Measurements from ENCODE around the gene PPP2R5E. TPM values are rescaled to one million over a fixed set of nuclear protein-coding genes. Genes with fewer than 3 reads are reported as not detected.
A peak's percentile ranks its signal among the peaks of the same experiment; 100 is the strongest.
"Not testable (repeated sequence)": the region's sequence is repeated elsewhere in the genome, so short reads cannot be mapped to it uniquely, and the experiment has no call there.

The PPP2R5E gene
- total RNA-seq = 10 to 100 TPM; 13.9 to 25.5 TPM

DNA sequence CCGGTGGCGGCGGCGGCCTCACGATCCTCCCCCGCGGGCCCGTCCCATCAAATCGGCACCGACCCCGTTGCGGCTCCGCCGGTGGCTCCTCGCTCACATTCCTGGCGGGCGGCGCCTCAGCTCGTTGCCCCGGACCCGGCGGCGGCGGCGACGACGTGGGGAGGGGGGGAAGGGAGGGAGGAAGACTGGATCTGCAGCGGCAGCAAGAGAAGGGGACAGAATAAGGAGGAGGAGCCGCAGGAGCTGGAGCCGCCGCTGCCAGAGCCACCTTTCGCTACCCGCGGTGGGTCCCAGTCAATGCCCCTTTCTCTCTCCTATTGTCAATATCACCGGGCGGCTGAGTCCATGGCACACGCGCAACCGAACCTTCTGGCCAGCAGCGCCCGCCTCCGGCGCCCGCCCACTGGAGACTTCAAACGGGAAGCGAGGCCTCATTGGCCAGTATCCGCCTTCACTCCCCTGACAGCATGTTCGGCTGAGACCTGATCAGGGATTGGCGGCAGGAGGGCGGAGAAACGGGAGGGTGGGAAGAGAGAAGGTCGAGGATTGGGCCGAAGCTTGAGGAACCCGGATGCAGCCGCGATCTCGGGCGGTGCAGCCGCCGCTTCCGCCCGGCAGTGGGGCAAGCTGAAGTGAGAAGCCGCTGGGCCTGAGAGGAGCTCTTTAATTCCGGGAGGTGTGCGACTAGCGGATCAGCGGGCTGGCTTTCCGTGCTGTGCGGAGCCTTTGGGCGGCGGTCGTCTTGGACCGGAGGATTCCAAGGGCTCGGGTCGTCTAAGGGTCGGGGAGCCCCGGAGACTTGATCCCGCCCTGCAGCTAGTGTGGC, at the start of gene PPP2R5E:
Gene PPP2R5E, minus strand, starts transcription at position 378 of the 826 bp plus-strand sequence. CDS start 3,692 bp downstream, outside the sequence.
- no peaks in the 10 kb centered on the region for H3K9me3 ChIP-seq
- peak; percentile 100 for ATAC-seq (ENCODE audit: insufficient number of reproducible peaks, low FRiP score, low read depth)
- H3K4me3 ChIP-seq = peak within 1 kb of the TSS; percentile 99
- H3K4me1 ChIP-seq (ENCODE audit: control insufficient read depth in 1 of 2, low read depth in 2 of 2) = peaks cover 19 to 24% of the 10 kb centered on the region in 2 donors
- H3K36me3 ChIP-seq = peaks cover 4% of the 10 kb centered on the region
- TF ChIP-seq, protein P1, sequence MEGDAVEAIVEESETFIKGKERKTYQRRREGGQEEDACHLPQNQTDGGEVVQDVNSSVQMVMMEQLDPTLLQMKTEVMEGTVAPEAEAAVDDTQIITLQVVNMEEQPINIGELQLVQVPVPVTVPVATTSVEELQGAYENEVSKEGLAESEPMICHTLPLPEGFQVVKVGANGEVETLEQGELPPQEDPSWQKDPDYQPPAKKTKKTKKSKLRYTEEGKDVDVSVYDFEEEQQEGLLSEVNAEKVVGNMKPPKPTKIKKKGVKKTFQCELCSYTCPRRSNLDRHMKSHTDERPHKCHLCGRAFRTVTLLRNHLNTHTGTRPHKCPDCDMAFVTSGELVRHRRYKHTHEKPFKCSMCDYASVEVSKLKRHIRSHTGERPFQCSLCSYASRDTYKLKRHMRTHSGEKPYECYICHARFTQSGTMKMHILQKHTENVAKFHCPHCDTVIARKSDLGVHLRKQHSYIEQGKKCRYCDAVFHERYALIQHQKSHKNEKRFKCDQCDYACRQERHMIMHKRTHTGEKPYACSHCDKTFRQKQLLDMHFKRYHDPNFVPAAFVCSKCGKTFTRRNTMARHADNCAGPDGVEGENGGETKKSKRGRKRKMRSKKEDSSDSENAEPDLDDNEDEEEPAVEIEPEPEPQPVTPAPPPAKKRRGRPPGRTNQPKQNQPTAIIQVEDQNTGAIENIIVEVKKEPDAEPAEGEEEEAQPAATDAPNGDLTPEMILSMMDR (IDR thresholded peaks at IDR 0.05) = no peak
- peak; percentile 98 for DNase-seq (ENCODE audit: low spot score)
- peak within 1 kb of the TSS; percentile 88 to 89 for H3K27ac ChIP-seq
- no peaks in the 10 kb centered on the region for H3K27me3 ChIP-seq (replicated peaks; ENCODE audit: insufficient read depth)

DNA sequence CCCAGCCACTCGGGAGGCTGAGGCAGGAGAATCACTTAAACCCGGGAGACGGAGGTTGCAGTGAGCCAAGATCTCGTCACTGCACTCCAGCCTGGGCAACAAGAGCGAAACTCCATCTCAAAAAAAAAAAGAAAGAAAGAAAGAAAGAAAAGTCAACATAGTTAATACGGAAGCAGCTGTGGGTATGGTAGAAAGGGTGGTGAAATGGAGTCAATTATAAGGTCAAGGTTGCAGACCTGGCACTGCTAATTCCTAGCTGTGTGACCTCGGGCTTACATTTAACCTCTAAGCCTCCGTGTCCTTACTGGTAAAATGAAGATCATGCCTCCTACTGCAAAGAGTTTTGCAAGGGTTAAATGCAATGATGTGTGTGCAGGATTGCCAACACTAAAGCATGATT, 39.9 kb upstream of the PPP2R5E start:
- not testable (repeated sequence) for DNase-seq (ENCODE audit: low spot score); ATAC-seq (ENCODE audit: insufficient number of reproducible peaks, low FRiP score, low read depth)

DNA sequence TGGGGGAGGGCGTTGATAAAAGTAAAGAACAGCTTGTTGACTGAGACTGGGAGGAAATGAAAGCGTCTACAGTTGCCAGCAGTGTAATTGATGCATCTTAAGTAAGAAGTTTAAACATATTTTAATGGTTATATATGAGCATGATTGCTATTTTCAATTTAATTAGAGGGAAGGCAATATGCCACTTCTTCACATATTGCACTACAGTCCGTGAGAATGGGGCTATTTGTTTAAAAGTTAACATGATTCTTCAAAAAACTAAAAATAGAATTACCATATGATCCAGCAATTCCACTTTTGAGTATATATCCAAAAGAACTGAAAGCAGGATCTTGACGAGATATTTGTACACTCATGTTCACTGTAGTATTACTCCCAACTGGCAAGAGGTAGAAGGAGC, 38.3 kb upstream of the PPP2R5E start:
- H3K9me3 ChIP-seq = no peaks in the 10 kb centered on the region
- no peaks in the 10 kb centered on the region for H3K27me3 ChIP-seq (replicated peaks; ENCODE audit: insufficient read depth)
- no peak overlapping the region for H3K27ac ChIP-seq
- DNase-seq (ENCODE audit: low spot score) = no peak
- no peaks in the 10 kb centered on the region for H3K4me1 ChIP-seq (ENCODE audit: control insufficient read depth in 1 of 2, low read depth in 2 of 2)
- no peak for ATAC-seq (ENCODE audit: insufficient number of reproducible peaks, low FRiP score, low read depth)
- no peak overlapping the region for H3K4me3 ChIP-seq
- no peaks in the 10 kb centered on the region for H3K36me3 ChIP-seq
- TF ChIP-seq, protein P1 (IDR thresholded peaks at IDR 0.05) = no peak

More for the DNA sequence above, 39.9 kb upstream of the PPP2R5E start:
- not testable (repeated sequence) for H3K9me3 ChIP-seq; H3K36me3 ChIP-seq; H3K4me1 ChIP-seq (ENCODE audit: control insufficient read depth in 1 of 2, low read depth in 2 of 2); H3K27ac ChIP-seq; H3K4me3 ChIP-seq; H3K27me3 ChIP-seq (replicated peaks; ENCODE audit: insufficient read depth)

DNA sequence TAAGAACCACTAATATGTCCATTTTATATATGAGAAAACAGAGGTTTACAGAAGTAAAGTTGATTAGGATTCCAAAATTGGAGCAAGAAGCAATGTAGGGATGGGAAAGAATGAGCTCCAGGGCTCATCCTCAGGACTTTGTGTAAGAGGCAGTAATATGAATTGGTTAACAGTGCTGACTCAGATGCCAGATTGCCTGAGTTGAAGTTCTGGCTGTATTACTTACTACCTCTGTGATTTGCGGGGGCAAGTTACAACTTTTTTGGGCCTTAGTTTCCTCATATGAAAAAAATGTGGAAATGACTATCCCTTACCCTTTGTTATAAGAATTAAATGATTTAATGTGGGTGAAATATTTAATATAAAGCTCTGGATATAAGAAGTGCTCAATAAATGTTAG, 35.1 kb upstream of the PPP2R5E start:
- TF ChIP-seq, protein P1 (IDR thresholded peaks at IDR 0.05) = no peak
- no peaks in the 10 kb centered on the region for H3K9me3 ChIP-seq
- H3K4me3 ChIP-seq = no peak overlapping the region
- DNase-seq (ENCODE audit: low spot score) (no peak), ATAC-seq (ENCODE audit: insufficient number of reproducible peaks, low FRiP score, low read depth) (no peak)
- H3K27me3 ChIP-seq (replicated peaks; ENCODE audit: insufficient read depth) = no peaks in the 10 kb centered on the region
- H3K36me3 ChIP-seq = no peaks in the 10 kb centered on the region
- no peak overlapping the region for H3K27ac ChIP-seq
- no peaks in the 10 kb centered on the region for H3K4me1 ChIP-seq (ENCODE audit: control insufficient read depth in 1 of 2, low read depth in 2 of 2)

DNA sequence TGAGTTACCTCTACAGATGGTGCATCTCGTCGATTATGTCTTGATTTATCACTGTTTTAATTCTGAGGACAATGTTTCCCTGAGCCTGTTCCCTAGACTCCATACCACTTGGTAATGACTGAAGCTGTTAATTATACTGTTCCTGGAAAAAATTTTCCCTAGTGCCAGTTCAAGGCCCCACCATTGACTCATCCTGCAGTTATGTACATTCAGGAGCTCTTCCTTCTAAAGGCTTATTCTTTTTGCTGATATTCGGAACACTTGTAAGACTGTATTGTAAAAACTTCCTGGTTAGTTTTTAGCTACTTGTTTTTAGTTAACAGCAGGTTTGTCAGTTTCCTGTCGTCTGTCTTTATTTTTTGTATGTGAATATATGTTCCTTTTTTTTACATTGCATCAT, 30.4 kb upstream of the PPP2R5E start:
- H3K9me3 ChIP-seq = no peaks in the 10 kb centered on the region
- H3K4me1 ChIP-seq (ENCODE audit: control insufficient read depth in 1 of 2, low read depth in 2 of 2) = no peaks in the 10 kb centered on the region
- no peaks in the 10 kb centered on the region for H3K27me3 ChIP-seq (replicated peaks; ENCODE audit: insufficient read depth)
- H3K27ac ChIP-seq = no peak overlapping the region
- no peaks in the 10 kb centered on the region for H3K36me3 ChIP-seq
- no peak for ATAC-seq (ENCODE audit: insufficient number of reproducible peaks, low FRiP score, low read depth)
- TF ChIP-seq, protein P1 (IDR thresholded peaks at IDR 0.05) = no peak
- DNase-seq (ENCODE audit: low spot score) = no peak
- H3K4me3 ChIP-seq = no peak overlapping the region

Measured in thoracic aorta (tissue), 2 donors.